Fibroblast of lung (primary cell): Measurements from ENCODE around the gene OTC.

Source experiments
- EZH2 ChIP-seq: IDR thresholded peaks from 2 replicates; pipeline ENCODE4 v1.5.1; 2012; ENCODE audit warnings: low read length, control low read depth, mild to moderate bottlenecking; ENCODE audit errors: missing control alignments
- TF ChIP-seq, protein P1 (sequence below), 2 donors: IDR thresholded peaks in 1 of 2; conservative IDR thresholded peaks in 1 of 2; 1 replicate in 1 of 2; 2 replicates in 1 of 2; pipeline ENCODE4 v1.5.1; 2011 to 2012; ENCODE audit warnings: low read length in 2 of 2, control low read depth in 1 of 2, inconsistent platforms in 1 of 2, low read depth in 1 of 2, mild to moderate bottlenecking in 1 of 2

DNA sequence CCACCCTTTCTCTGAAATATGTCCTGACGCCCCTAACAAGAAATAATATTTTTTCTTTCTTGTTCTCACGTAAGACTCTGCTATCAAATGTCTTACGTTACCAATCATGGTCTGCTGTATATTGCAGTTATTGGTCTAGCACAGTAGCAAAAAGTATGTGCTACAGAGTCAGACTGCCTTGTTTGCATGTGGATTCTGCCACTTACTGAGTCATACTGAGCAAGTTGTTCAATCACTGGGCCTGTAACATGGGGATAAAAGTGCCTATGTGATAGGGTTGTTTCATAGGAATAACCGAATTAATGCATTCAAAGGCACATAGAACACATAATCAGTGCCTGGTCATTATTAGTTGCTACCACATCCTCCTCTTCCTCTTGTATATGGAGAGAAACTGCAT lies 39.2 kb upstream of the OTC start:
- TF ChIP-seq, protein P1, sequence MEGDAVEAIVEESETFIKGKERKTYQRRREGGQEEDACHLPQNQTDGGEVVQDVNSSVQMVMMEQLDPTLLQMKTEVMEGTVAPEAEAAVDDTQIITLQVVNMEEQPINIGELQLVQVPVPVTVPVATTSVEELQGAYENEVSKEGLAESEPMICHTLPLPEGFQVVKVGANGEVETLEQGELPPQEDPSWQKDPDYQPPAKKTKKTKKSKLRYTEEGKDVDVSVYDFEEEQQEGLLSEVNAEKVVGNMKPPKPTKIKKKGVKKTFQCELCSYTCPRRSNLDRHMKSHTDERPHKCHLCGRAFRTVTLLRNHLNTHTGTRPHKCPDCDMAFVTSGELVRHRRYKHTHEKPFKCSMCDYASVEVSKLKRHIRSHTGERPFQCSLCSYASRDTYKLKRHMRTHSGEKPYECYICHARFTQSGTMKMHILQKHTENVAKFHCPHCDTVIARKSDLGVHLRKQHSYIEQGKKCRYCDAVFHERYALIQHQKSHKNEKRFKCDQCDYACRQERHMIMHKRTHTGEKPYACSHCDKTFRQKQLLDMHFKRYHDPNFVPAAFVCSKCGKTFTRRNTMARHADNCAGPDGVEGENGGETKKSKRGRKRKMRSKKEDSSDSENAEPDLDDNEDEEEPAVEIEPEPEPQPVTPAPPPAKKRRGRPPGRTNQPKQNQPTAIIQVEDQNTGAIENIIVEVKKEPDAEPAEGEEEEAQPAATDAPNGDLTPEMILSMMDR (conservative IDR thresholded peaks at IDR 0.05 in 1 of 2, IDR thresholded peaks at IDR 0.05 in 1 of 2; ENCODE audit: low read depth in 1 of 2, low read length in 2 of 2), result no peak
- no peak for TF ChIP-seq EZH2
